SK-N-SH (cell line): Measurements from ENCODE around the gene SLC6A16. TPM values are rescaled to one million over a fixed set of nuclear protein-coding genes. Genes with fewer than 3 reads are reported as not detected.

ENCODE experiments used
- CTCF ChIA-PET: fragments of 300-600, 350-600 bp; formaldehyde crosslinking; extraction: SDS; loops from one replicate; lab custom pipeline; 2021; lab: Yijun Ruan, JAX
- POLR2A ChIA-PET: fragments of 350-600 bp; sonication (Branson Sonifier 250); formaldehyde crosslinking; extraction: SDS; loops from one replicate; lab custom pipeline; 2020; ENCODE audit warnings: antibody characterized with exemption, inconsistent platforms; lab: Yijun Ruan, JAX
- DNase-seq: peaks from one replicate; pipeline ENCODE4 v3.0.0; 2012
- H2AFZ ChIP-seq: fragments of 200-600 bp; sonication (generic); 2 replicates; pipeline ENCODE4 v1.8.1; 2016; ENCODE audit warnings: antibody characterized with exemption, mild to moderate bottlenecking, low read depth
- H3F3A ChIP-seq: fragments of 200-600 bp; sonication (generic); replicated peaks from 2 replicates; pipeline ENCODE3; 2016; ENCODE audit warnings: antibody characterized with exemption, mild to moderate bottlenecking; ENCODE audit not compliant: insufficient read depth
- H3K27ac ChIP-seq, 2 experiments: fragments of 200-500 bp in 1 of 2; fragments of 200-600 bp in 1 of 2; sonication (Bioruptor generic) in 1 of 2; sonication (generic), shearing (Covaris generic) in 1 of 2; 2 replicates each; pipeline versions ENCODE4 v1.5.1 to v1.6.1; 2014 to 2016; ENCODE audit warnings: low read depth in 2 of 2, inconsistent platforms in 1 of 2, low read length in 1 of 2, mild to moderate bottlenecking in 1 of 2, mixed read lengths in 1 of 2
- H3K27me3 ChIP-seq: fragments of 200-600 bp; sonication (generic), shearing (Covaris generic); 2 replicates; pipeline ENCODE4 v1.6.1; 2016; ENCODE audit warnings: mixed run types; ENCODE audit not compliant: insufficient read depth
- H3K36me3 ChIP-seq, 2 experiments: fragments of 200-500 bp in 1 of 2; fragments of 200-600 bp in 1 of 2; sonication (Bioruptor generic) in 1 of 2; sonication (generic) in 1 of 2; replicated peaks in 1 of 2; 2 replicates each; pipeline versions ENCODE3 to v1.5.1; 2014 to 2016; ENCODE audit warnings: low read length in 1 of 2, mild to moderate bottlenecking in 1 of 2; ENCODE audit not compliant: insufficient read depth in 2 of 2, control insufficient read depth in 1 of 2
- H3K4me1 ChIP-seq, 2 experiments: fragments of 200-500 bp in 1 of 2; fragments of 200-600 bp in 1 of 2; sonication (Bioruptor generic) in 1 of 2; sonication (generic), shearing (Covaris generic) in 1 of 2; 2 replicates each; pipeline versions ENCODE4 v1.5.1 to v1.6.1; 2014 to 2016; ENCODE audit warnings: low read depth in 1 of 2, low read length in 1 of 2, mixed run types in 1 of 2; ENCODE audit not compliant: insufficient read depth in 2 of 2, control insufficient read depth in 1 of 2
- H3K4me2 ChIP-seq: fragments of 200-600 bp; sonication (generic), shearing (Covaris generic); 2 replicates; pipeline ENCODE4 v1.6.1; 2017; ENCODE audit warnings: mixed run types
- H3K4me3 ChIP-seq, 2 experiments: fragments of 200-500 bp in 1 of 2; fragments of 200-600 bp in 1 of 2; sonication (Bioruptor generic) in 1 of 2; sonication (generic), shearing (Covaris generic) in 1 of 2; 2 replicates each; pipeline versions ENCODE4 v1.5.1 to v1.8.1; 2014 to 2016; ENCODE audit warnings: low read depth in 2 of 2, inconsistent platforms in 1 of 2, low read length in 1 of 2, mild to moderate bottlenecking in 1 of 2, mixed read lengths in 1 of 2, moderate library complexity in 1 of 2
- H3K79me2 ChIP-seq: fragments of 200-600 bp; sonication (generic); 2 replicates; pipeline ENCODE4 v1.8.1; 2017; ENCODE audit warnings: mild to moderate bottlenecking; ENCODE audit not compliant: insufficient read depth
- H3K9ac ChIP-seq: fragments of 200-600 bp; sonication (generic); 2 replicates; pipeline ENCODE4 v1.6.1; 2017; ENCODE audit warnings: mixed run types
- H3K9me2 ChIP-seq: fragments of 200-600 bp; sonication (generic); 2 replicates; pipeline ENCODE4 v1.6.1; 2017; ENCODE audit warnings: mixed run types
- H3K9me3 ChIP-seq: fragments of 200-600 bp; sonication (generic); 2 replicates; pipeline ENCODE4 v1.6.1; 2017; ENCODE audit warnings: mixed run types, mild to moderate bottlenecking, moderate library complexity
- H4K20me1 ChIP-seq: fragments of 200-600 bp; sonication (generic); 2 replicates; pipeline ENCODE4 v1.6.1; 2017; ENCODE audit warnings: mild to moderate bottlenecking, mixed run types; ENCODE audit not compliant: insufficient read depth
- CHD2 ChIP-seq: fragments of 150-350 bp; IDR thresholded peaks from 2 replicates; pipeline ENCODE4 v1.6.1; 2018; ENCODE audit warnings: low read length; ENCODE audit not compliant: partially characterized antibody
- ELF1 ChIP-seq: IDR thresholded peaks from 2 replicates; pipeline ENCODE4 v1.4.0; 2012
- EZH2phosphoT487 ChIP-seq: fragments of 200-600 bp; sonication (generic); IDR thresholded peaks from 2 replicates; pipeline ENCODE4 v1.6.1; 2017; ENCODE audit warnings: low read depth, mixed run types, mild to moderate bottlenecking, antibody characterized with exemption, moderate library complexity, borderline replicate concordance
- FOXM1 ChIP-seq: IDR thresholded peaks from 2 replicates; pipeline ENCODE4 v1.4.0; 2012; ENCODE audit warnings: low read depth, mild to moderate bottlenecking
- GABPA ChIP-seq: IDR thresholded peaks from 2 replicates; pipeline ENCODE4 v1.4.0; 2012; ENCODE audit warnings: low read depth, mild to moderate bottlenecking
- MEF2A ChIP-seq: IDR thresholded peaks from 2 replicates; pipeline ENCODE4 v1.4.0; 2012; ENCODE audit warnings: low read depth, borderline replicate concordance
- MXI1 ChIP-seq: IDR thresholded peaks from 2 replicates; pipeline ENCODE4 v1.6.1; 2012; ENCODE audit warnings: mild to moderate bottlenecking, low read depth, low read length, improper control_type of control experiment
- NFIC ChIP-seq: IDR thresholded peaks from 2 replicates; pipeline ENCODE4 v1.4.0; 2012; ENCODE audit warnings: borderline replicate concordance
- NRF1 ChIP-seq: IDR thresholded peaks from 2 replicates; pipeline ENCODE4 v1.6.1; 2012; ENCODE audit warnings: low read depth, mild to moderate bottlenecking, low read length
- RAD21 ChIP-seq: IDR thresholded peaks from 2 replicates; pipeline ENCODE4 v1.6.1; 2012; ENCODE audit warnings: mild to moderate bottlenecking, low read length
- SIN3A ChIP-seq: IDR thresholded peaks from 2 replicates; pipeline ENCODE4 v1.6.1; 2012; ENCODE audit warnings: low read depth, mild to moderate bottlenecking, low read length, moderate library complexity, borderline replicate concordance
- SMC3 ChIP-seq: IDR thresholded peaks from 2 replicates; pipeline ENCODE4 v1.6.1; 2012; ENCODE audit warnings: low read depth, low read length, improper control_type of control experiment
- WGBS: methylation state at CpG from one replicate; pipeline ENCODE4 v1.1.6; 2017; ENCODE audit warnings: low lambda C conversion rate; 5-methylcytosine and 5-hydroxymethylcytosine counted together
- polyA plus RNA-seq, 3 experiments: library from polyadenylated mRNA; depleted of rRNA; stranded (reverse); fragments of >200 nt; gene quantifications; 2 replicates each; pipeline ENCODE4 v1.2.3, GENCODE V29; 2012
- TF ChIP-seq, protein P1 (sequence below): IDR thresholded peaks from 2 replicates; pipeline ENCODE4 v1.4.0; 2012; ENCODE audit warnings: low read depth, borderline replicate concordance
- TF ChIP-seq, protein P2 (sequence below): IDR thresholded peaks from 2 replicates; pipeline ENCODE4 v1.6.1; 2012; ENCODE audit warnings: mild to moderate bottlenecking, low read depth, low read length, moderate library complexity
- TF ChIP-seq, protein P3 (sequence below): fragments of 150-350 bp; IDR thresholded peaks from 2 replicates; pipeline ENCODE4 v1.6.1; 2016; ENCODE audit warnings: mild to moderate bottlenecking, low read depth, low read length
- TF ChIP-seq, protein P4 (sequence below): IDR thresholded peaks from 2 replicates; pipeline ENCODE4 v1.4.0; 2012; ENCODE audit warnings: low read depth

The SLC6A16 gene
- polyA plus RNA-seq, 1 of the 3 experiments (the other 2 are of a cell fraction), result 0.33 TPM

DNA sequence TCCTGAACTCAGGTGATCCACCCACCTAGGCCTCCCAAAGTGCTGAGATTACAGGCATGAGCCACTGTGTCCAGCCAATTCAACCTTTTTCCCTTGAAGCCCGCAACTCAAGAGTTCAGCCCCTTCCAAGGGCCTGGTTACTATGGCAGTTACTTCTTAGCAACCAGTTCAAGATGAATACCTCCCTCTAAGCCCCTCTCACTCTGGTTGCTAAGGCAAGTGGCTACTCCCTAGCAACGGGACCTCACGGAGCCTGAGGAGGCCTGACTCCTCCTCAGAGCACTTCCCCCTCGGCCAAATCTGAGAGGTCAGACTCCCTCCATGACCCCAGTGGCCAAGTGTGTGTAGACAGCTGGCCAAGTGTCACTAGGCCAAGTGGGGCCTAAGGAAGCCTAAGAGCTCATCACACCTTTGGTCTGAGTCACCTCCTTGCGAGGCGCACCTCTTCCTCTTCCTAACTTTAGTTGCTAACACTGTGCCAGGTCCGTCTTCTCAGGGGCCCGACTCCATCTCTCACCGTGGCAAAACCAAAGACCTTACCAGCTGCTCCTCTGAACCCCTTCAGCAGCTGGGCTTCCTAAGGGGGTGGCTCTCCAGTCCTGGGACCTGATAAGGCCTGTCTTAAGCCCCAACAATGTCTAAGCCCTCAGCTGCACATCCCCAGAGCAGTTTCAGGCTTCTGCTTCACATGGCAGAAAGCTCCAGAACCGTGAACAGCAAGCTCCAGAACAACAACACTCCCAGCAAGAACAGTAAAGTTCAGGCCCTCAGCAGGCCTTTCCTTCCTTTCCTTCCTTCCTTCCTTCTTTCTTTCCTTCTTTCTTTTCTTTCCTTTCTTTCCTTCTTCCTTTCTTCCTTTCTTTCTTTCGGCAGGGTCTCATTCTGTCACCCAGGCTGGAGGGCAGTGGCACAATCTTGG, 19.8 kb upstream of the SLC6A16 start:
- Histone ChIP-seq H3K4me1 (peaks cover 0 to under 1% of the 10 kb centered on the region in 2 experiments; a peak in 1 of 4 replicates), H3K9me3 (no peaks in the 10 kb centered on the region), H3K4me2 (no peak overlapping the region), H3K4me3 (no peak overlapping the region), H2AFZ (no peak overlapping the region), H3K9ac (no peak overlapping the region), H3F3A (peaks cover 3% of the 10 kb centered on the region), H3K79me2 (no peaks in the 10 kb centered on the region), H4K20me1 (no peaks in the 10 kb centered on the region), H3K27me3 (no peaks in the 10 kb centered on the region), H3K36me3 (peaks cover 37 to 57% of the 10 kb centered on the region in 2 experiments), H3K9me2 (no peaks in the 10 kb centered on the region), H3K27ac (no peak overlapping the region)
- 84% methylated on average over 11 of the region's 11 CpGs for WGBS
- ChIA-PET CTCF (no interaction called here), POLR2A (no interaction called here)
- DNase-seq, result no peak
- TF ChIP-seq, protein P1, sequence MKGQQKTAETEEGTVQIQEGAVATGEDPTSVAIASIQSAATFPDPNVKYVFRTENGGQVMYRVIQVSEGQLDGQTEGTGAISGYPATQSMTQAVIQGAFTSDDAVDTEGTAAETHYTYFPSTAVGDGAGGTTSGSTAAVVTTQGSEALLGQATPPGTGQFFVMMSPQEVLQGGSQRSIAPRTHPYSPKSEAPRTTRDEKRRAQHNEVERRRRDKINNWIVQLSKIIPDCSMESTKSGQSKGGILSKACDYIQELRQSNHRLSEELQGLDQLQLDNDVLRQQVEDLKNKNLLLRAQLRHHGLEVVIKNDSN, result no peak
- TF ChIP-seq ELF1 (no peak), FOXM1 (no peak)
- TF ChIP-seq, all 33 proteins: peak for 0

DNA sequence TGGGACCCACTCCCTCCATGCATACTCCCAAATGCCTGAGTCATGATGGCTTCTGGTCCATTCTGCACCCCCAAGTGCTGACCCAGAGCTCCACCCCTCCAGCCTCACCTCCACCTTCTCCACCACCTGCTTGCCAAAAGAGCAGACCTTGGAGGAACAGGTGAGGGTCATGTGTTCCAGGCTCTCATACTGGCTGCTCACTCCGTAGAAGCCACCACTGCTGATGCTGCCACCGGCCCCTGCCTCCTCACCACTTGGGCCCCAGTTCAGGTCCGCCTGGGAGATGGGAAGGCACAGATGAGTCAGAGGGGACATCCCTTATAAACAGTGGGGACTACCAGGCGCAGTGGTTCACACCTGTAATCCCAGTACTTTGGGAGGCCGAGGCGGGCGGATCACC, 18.1 kb upstream of the SLC6A16 start:
- CTCF ChIA-PET, result no interaction called here
- 100% methylated on average over 5 of the region's 7 CpGs for WGBS
- TF ChIP-seq MXI1 (no peak), EZH2phosphoT487 (no peak), NRF1 (no peak), GABPA (no peak), SMC3 (no peak), MEF2A (no peak), RAD21 (no peak), CHD2 (no peak), NFIC (no peak), SIN3A (no peak), ELF1 (no peak)
- TF ChIP-seq, protein P2, sequence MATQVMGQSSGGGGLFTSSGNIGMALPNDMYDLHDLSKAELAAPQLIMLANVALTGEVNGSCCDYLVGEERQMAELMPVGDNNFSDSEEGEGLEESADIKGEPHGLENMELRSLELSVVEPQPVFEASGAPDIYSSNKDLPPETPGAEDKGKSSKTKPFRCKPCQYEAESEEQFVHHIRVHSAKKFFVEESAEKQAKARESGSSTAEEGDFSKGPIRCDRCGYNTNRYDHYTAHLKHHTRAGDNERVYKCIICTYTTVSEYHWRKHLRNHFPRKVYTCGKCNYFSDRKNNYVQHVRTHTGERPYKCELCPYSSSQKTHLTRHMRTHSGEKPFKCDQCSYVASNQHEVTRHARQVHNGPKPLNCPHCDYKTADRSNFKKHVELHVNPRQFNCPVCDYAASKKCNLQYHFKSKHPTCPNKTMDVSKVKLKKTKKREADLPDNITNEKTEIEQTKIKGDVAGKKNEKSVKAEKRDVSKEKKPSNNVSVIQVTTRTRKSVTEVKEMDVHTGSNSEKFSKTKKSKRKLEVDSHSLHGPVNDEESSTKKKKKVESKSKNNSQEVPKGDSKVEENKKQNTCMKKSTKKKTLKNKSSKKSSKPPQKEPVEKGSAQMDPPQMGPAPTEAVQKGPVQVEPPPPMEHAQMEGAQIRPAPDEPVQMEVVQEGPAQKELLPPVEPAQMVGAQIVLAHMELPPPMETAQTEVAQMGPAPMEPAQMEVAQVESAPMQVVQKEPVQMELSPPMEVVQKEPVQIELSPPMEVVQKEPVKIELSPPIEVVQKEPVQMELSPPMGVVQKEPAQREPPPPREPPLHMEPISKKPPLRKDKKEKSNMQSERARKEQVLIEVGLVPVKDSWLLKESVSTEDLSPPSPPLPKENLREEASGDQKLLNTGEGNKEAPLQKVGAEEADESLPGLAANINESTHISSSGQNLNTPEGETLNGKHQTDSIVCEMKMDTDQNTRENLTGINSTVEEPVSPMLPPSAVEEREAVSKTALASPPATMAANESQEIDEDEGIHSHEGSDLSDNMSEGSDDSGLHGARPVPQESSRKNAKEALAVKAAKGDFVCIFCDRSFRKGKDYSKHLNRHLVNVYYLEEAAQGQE, result no peak
- TF ChIP-seq, protein P3, sequence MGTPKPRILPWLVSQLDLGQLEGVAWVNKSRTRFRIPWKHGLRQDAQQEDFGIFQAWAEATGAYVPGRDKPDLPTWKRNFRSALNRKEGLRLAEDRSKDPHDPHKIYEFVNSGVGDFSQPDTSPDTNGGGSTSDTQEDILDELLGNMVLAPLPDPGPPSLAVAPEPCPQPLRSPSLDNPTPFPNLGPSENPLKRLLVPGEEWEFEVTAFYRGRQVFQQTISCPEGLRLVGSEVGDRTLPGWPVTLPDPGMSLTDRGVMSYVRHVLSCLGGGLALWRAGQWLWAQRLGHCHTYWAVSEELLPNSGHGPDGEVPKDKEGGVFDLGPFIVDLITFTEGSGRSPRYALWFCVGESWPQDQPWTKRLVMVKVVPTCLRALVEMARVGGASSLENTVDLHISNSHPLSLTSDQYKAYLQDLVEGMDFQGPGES, result no peak
- TF ChIP-seq, protein P4, sequence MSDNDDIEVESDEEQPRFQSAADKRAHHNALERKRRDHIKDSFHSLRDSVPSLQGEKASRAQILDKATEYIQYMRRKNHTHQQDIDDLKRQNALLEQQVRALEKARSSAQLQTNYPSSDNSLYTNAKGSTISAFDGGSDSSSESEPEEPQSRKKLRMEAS, result no peak
- TF ChIP-seq, all 33 proteins: peak for 0
- H3K36me3 ChIP-seq, result peaks cover 34 to 44% of the 10 kb centered on the region in 2 experiments
- no peaks in the 10 kb centered on the region for H3K27me3 ChIP-seq
- POLR2A ChIA-PET, result no interaction called here
- no peak for DNase-seq
- no peaks in the 10 kb centered on the region for H4K20me1 ChIP-seq
- peaks cover 0 to 6% of the 10 kb centered on the region in 2 experiments; a peak in 1 of 4 replicates for H3K4me1 ChIP-seq
- H3K79me2 ChIP-seq, result no peaks in the 10 kb centered on the region
- H3K4me2 ChIP-seq, result no peak overlapping the region
- no peak overlapping the region for H3K27ac ChIP-seq
- H3K9ac ChIP-seq, result no peak overlapping the region
- H2AFZ ChIP-seq, result no peak overlapping the region
- H3K9me2 ChIP-seq, result no peaks in the 10 kb centered on the region
- H3K4me3 ChIP-seq, result no peak overlapping the region
- H3F3A ChIP-seq, result no peaks in the 10 kb centered on the region
- H3K9me3 ChIP-seq, result no peaks in the 10 kb centered on the region
